COLO668 (cell line): ENCODE measurements around the gene PRPH.
"Not testable (repeated sequence)": the region's sequence is repeated elsewhere in the genome, so short reads cannot be mapped to it uniquely, and the experiment has no call there.

ENCODE experiments used
- DNase-seq: peaks from one replicate; lab custom pipeline; 2025; ENCODE audit not compliant: unreplicated experiment; lab: John Stamatoyannopoulos, UW

The PRPH gene

GRCh38 chr12:49298160-49298559 is 3.2 kb downstream of the PRPH start:
- DNase-seq: peak; percentile 32

- DNase-seq: no peak
Measured at GRCh38 chr12:49301760-49302159, 6.8 kb downstream of the PRPH start.

- DNase-seq: peak; percentile 1
Measured at GRCh38 chr12:49304161-49304560, 9.2 kb downstream of the PRPH start.

- DNase-seq: no peak
Measured at GRCh38 chr12:49305762-49306510, 11.0 kb downstream of the PRPH start.

GRCh38 chr12:49309386-49309785 is 14.4 kb downstream of the PRPH start:
- DNase-seq: no peak

- DNase-seq: not testable (repeated sequence)
Measured at GRCh38 chr12:49310451-49311000, 15.6 kb downstream of the PRPH start.

- no peak for DNase-seq
Measured at GRCh38 chr12:49314811-49315210, 19.9 kb downstream of the PRPH start.

- DNase-seq: not testable (repeated sequence)
Measured at GRCh38 chr12:49317118-49317517, 22.2 kb downstream of the PRPH start.

GRCh38 chr12:49320411-49321103 is 25.6 kb downstream of the PRPH start:
- not testable (repeated sequence) for DNase-seq

GRCh38 chr12:49322367-49322707 is 27.4 kb downstream of the PRPH start:
- no peak for DNase-seq

GRCh38 chr12:49322708-49323523 is 28.0 kb downstream of the PRPH start, which contains the start of gene TROAP:
TROAP (plus strand) TSS chr12:49323255; CDS start chr12:49323609, 354 bp downstream.
- DNase-seq: peak; percentile 94

GRCh38 chr12:49323524-49324097 is 28.7 kb downstream of the PRPH start:
- no peak for DNase-seq

GRCh38 chr12:49325606-49326005 is 30.7 kb downstream of the PRPH start:
- no peak for DNase-seq

GRCh38 chr12:49327368-49327767 is 32.4 kb downstream of the PRPH start:
- no peak for DNase-seq

- DNase-seq: no peak
Measured at GRCh38 chr12:49327887-49328286, 32.9 kb downstream of the PRPH start.

GRCh38 chr12:49328816-49329215 is 33.9 kb downstream of the PRPH start:
- no peak for DNase-seq

GRCh38 chr12:49330032-49330619 is 35.2 kb downstream of the PRPH start:
- no peak for DNase-seq

- DNase-seq: no peak
Measured at GRCh38 chr12:49330631-49331379, 35.9 kb downstream of the PRPH start.

GRCh38 chr12:49331380-49332222 is 36.7 kb downstream of the PRPH start:
- peak; percentile 6 for DNase-seq
